Gastroesophageal sphincter (tissue), 3 donors: ENCODE results near the gene SOX4.

Source experiments
- POLR2AphosphoS5 ChIP-seq: sonication (generic); formaldehyde crosslinking; IDR thresholded peaks from one replicate; pipeline ENCODE4 v1.6.1; 2017; ENCODE audit warnings: antibody characterized with exemption
- TF ChIP-seq, protein P1 (sequence below), 4 experiments: fragments of 200-600 bp in 2 of 4; fragments of 450-650 bp in 2 of 4; sonication (generic) in 1 of 4; IDR thresholded peaks; one replicate each; pipeline ENCODE4 v1.5.1; 2017 to 2019; ENCODE audit warnings: antibody characterized with exemption in 4 of 4, mild to moderate bottlenecking in 2 of 4, moderate library complexity in 2 of 4

DNA sequence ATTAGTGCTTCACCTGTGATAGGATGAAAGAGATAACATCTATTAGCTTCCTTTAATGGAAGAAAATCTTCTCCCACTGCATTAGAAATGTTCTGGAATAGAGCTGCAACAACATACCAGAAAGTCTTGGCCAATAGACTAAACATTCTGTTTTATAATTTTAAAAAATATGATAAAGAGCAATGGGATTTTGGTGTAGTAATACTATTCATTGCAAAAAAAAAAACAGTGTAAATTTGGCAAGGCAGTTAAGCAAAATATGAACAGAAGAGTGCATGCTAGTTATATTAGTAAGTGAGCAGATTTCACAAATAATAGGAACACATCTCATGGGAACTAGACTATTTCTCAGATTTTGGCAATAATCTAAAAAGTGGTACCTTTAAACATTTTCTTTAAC, 43.3 kb downstream of the SOX4 start:
- no peak for TF ChIP-seq POLR2AphosphoS5
- TF ChIP-seq, protein P1, sequence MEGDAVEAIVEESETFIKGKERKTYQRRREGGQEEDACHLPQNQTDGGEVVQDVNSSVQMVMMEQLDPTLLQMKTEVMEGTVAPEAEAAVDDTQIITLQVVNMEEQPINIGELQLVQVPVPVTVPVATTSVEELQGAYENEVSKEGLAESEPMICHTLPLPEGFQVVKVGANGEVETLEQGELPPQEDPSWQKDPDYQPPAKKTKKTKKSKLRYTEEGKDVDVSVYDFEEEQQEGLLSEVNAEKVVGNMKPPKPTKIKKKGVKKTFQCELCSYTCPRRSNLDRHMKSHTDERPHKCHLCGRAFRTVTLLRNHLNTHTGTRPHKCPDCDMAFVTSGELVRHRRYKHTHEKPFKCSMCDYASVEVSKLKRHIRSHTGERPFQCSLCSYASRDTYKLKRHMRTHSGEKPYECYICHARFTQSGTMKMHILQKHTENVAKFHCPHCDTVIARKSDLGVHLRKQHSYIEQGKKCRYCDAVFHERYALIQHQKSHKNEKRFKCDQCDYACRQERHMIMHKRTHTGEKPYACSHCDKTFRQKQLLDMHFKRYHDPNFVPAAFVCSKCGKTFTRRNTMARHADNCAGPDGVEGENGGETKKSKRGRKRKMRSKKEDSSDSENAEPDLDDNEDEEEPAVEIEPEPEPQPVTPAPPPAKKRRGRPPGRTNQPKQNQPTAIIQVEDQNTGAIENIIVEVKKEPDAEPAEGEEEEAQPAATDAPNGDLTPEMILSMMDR (IDR thresholded peaks at IDR 0.05): no peak
